Fibroblast of the conjunctiva (primary cell): ENCODE data around the gene TMEM126B.

Source experiments
- DNase-seq: peaks from one replicate; pipeline ENCODE4 v3.0.0-alpha.2; 2010; ENCODE audit warnings: low read depth

Gene TMEM126B

DNA sequence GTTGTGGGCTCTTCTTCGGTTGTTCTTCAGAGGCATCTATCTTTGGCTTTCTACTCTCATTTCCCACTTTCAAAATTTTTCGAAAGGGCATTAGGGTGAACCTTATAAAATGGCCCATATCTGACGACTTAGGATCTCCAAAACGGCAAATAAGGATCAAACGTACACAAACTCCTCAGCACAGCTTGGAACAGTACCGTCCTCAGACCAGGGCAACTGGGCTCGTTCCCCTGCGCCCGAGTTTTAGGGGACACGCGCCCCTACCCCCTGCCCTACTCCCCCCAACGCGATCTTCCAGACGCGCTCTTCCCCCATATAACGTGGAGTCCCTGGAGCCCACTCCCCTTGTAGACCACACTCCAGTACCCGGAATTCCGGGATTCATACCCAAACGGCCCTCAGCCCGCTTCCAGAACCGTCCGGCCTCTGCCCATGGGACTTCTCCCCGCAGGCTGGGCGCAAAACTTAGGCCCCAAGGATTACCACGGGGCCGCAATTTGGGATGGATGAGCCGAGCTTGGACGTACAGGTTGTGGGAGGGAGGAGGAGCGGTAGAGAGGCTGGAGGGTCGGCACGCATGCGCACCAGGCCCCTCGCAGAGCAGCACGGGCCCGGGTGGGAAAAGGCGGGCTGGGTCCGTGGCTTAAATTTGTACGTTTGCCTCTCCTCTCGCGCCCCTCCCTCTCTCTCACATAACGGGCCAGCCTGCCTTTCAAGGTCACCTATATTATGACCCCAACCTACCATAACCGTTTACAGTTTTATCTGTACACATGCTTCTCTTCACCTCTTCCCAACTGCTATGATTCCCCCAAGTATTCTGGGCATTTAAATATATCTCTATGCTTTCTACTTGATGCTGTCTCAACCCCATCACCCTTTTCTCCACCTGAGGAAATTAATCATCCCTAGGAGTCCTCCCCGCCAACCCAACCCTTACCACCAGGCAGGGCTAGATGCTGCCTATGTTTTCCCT lies 54.2 kb downstream of the TMEM126B start:
- DNase-seq = no peak

DNA sequence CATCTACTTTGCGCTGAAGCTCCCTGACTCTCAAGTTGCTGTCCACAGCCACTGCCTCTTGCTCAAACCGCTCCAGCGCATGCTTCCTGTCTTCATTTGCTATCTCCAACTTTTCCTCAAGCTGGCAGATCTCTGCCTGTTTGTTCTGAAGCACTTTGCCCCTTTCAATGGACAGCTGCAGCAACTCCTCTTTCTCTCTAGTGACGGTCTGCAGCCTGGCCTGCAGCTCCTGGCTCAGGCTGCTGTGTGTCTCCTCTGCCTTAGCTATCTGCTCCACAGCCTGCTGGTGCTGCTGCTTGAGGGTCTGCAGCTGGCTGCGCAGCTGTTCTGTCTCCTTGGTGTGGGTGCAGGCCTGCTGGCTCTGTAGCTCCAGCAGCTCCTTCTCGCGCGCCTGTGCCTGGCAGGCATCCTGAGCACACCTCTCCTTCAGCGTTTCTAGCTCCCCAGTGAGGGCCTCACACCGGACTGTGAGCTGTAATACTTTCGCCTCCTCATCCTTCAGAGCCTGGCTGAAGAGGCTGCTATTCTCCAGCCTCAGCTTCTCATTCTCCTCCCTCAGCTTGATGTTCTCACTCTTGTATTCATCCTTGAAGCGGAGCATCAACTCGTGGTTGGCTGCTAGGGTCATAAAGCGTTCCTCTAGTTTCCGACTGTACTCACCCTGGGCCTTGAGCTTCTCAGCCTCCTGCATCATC lies 56.9 kb downstream of the TMEM126B start:
- DNase-seq = no peak

DNA sequence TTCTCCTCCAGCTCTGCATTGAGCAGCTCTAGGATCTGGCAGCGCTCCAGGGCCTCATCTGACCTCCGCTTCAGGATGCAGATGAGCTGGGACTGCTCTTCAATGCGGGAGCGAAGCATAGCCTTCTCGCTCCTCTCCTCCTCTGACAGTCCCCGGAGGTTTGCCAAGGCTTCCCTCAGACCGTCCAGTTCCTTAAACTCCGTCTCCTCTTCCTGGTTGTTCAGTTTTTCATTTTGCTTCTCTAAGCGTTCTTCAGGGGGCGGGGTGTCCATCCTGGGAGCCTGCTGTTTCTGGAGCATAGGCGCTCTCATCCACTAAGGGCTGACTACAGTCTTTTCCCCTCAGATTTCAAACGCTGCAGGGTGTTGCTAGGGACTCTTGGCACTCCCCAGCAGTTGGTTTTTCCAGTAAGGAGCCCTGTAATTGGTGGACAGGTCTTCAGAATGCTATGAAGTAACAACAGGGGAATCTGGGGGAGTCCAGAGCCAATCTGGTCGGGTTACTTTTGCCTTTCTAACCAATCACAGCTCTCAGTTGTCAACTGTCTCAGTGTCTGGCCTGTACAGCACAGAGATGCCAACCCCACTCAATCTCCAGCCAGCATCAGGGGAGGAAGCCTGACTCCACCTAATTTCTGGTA lies 57.5 kb downstream of the TMEM126B start, which contains the start of gene CCDC89:
CCDC89 (minus strand) TSS at position 376 of the 640 bp plus-strand sequence; CDS start at position 311, 65 bp downstream.
- DNase-seq = peak; percentile 72
